ENCODE results near the gene TMEM140. TPM values are rescaled to one million over a fixed set of nuclear protein-coding genes. Genes with fewer than 3 reads are reported as not detected.
"Not testable (repeated sequence)": the region's sequence is repeated elsewhere in the genome, so short reads cannot be mapped to it uniquely, and the experiment has no call there.

The TMEM140 gene
- total RNA-seq, 4 donors from 2014 or later, result 116 to 179 (median 145) TPM

GRCh38 chr7:135171581-135172291, 23.9 kb downstream of the TMEM140 start:
- H3K4me1 ChIP-seq, result peaks cover 40 to 46% of the 10 kb centered on the region in 2 donors
- peak; percentile 44 to 51 for TF ChIP-seq POLR2A (IDR thresholded peaks at IDR 0.05)
- H3K4me3 ChIP-seq, result peak overlapping the region; percentile 26 to 75 (median 66)
- ATAC-seq (peak; percentile 26 to 54), DNase-seq (peak; percentile 82 to 94)
- intact Hi-C loops (cut with DNase I; ENCODE audit: low total_unique reads), result loop anchor here (2.0 to 5.0 kb wide), 2 partner anchors 39 to 479 kb away; partner anchors contain the start of gene WDR91
- H3K9me3 ChIP-seq; in situ Hi-C loops (cut with MboI; ENCODE audit: low sequenced_read_pairs in 4 of 4); H3K27me3 ChIP-seq: not testable (repeated sequence)
- peak overlapping the region; percentile 93 to 97 (median 96) for H3K27ac ChIP-seq
- peaks cover 0 to 20% of the 10 kb centered on the region in 2 donors for H3K36me3 ChIP-seq

- in situ Hi-C loops (cut with MboI; ENCODE audit: low sequenced_read_pairs in 4 of 4); H3K9me3 ChIP-seq; H3K27ac ChIP-seq; DNase-seq; H3K4me3 ChIP-seq; ATAC-seq; H3K27me3 ChIP-seq: not testable (repeated sequence)
- Histone ChIP-seq H3K4me1 (peaks cover 21 to 24% of the 10 kb centered on the region in 2 donors), H3K36me3 (peaks cover 0 to 26% of the 10 kb centered on the region in 2 donors)
- intact Hi-C loops (cut with DNase I; ENCODE audit: low total_unique reads), result loop anchor here (5.0 kb wide), 1 partner anchor 482 kb away; no protein-coding TSS in a partner anchor
Measured at GRCh38 chr7:135173916-135174315, 26.0 kb downstream of the TMEM140 start.

GRCh38 chr7:135174941-135175340, 27.1 kb downstream of the TMEM140 start:
- ATAC-seq (no peak), DNase-seq (no peak)
- TF ChIP-seq CTCF (IDR thresholded peaks at IDR 0.05 in 4 of 5, conservative IDR thresholded peaks at IDR 0.05 in 1 of 5), result no peak
- no peak for TF ChIP-seq POLR2A (IDR thresholded peaks at IDR 0.05)
- intact Hi-C loops (cut with DNase I; ENCODE audit: low total_unique reads) (loop anchor here (5.0 kb wide), 1 partner anchor 483 kb away; no protein-coding TSS in a partner anchor), in situ Hi-C loops (cut with MboI; ENCODE audit: low sequenced_read_pairs in 4 of 4) (loop anchor here in 2 of 4 donors (25.0 kb wide), 2 partner anchors 188 to 513 kb away; partner anchors contain the start of gene AGBL3 (in 1 of the 2))
- peaks cover 11 to 14% of the 10 kb centered on the region in 2 donors for H3K4me1 ChIP-seq
- H3K36me3 ChIP-seq, result peaks cover 0 to 36% of the 10 kb centered on the region in 2 donors
- no peaks in the 10 kb centered on the region for H3K27me3 ChIP-seq
- H3K9me3 ChIP-seq, result no peaks in the 10 kb centered on the region
- no peak overlapping the region for H3K27ac ChIP-seq
- no peak overlapping the region for H3K4me3 ChIP-seq

DNA sequence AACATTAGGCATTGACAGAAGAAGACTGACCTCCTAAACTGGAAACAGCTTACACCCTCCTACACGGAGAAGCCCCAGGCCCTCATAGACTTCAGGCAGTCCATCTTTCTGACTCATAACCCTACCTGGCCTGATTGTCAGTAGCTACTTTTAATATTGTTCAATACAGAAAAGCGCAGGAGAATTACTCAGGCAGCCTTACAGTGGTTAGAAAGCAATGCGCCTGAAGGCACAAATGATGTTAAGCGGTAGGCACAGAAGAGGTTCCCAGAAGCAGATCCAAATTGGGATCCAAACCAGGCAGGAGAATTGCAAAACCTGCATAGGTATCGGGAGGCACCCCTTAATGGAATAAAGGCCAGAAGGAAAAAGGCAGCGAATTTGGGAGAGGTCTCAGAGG, 28.1 kb downstream of the TMEM140 start:
- in situ Hi-C loops (cut with MboI; ENCODE audit: low sequenced_read_pairs in 4 of 4), result loop anchor here in 2 of 4 donors (25.0 kb wide), 2 partner anchors 189 to 514 kb away; partner anchors contain the start of gene AGBL3 (in 1 of the 2)
- Histone ChIP-seq H3K27ac (no peak overlapping the region), H3K4me1 (peaks cover 11 to 12% of the 10 kb centered on the region in 2 donors), H3K9me3 (peaks cover 0 to 5% (median 0%) of the 10 kb centered on the region in 3 donors), H3K36me3 (peaks cover 0 to 46% of the 10 kb centered on the region in 2 donors), H3K4me3 (no peak overlapping the region), H3K27me3 (no peaks in the 10 kb centered on the region)
- DNase-seq, result no peak
- intact Hi-C loops (cut with DNase I; ENCODE audit: low total_unique reads), result no loop called here
- TF ChIP-seq POLR2A (IDR thresholded peaks at IDR 0.05) (no peak), CTCF (IDR thresholded peaks at IDR 0.05 in 4 of 5, conservative IDR thresholded peaks at IDR 0.05 in 1 of 5) (no peak)
- no peak for ATAC-seq

DNA sequence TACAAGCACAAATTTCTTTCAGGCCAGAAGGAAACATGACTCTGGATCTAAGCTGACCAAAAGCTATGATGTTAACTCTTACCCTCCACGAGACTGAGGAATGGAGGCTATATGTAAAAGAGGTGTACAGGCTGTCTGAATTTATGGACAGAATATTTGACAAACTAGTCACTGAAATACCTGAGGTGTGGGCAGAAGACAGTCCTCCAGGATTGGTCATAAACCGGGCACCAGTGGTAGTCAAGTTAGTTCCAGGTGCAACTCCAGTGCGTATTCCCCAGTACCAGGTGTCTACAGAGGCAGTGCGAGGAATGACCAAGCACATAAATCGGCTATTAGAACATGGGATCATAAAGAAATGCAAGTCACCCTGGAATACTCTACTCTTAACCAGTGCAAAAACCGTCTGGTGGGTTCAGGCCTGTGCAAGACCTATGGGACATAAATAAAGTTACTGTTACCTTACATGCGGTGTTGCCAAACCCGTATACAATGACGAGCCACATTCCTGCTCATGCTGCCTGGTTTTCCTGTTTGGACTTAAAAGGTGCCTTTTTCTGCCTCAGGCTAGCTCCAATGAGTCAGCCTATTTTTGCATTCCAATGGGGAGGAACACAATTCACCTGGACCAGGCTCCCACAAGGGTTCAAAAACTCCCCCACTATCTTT, 29.3 kb downstream of the TMEM140 start:
- Histone ChIP-seq H3K4me1 (peaks cover under 1 to 2% of the 10 kb centered on the region in 2 donors), H3K27me3 (no peaks in the 10 kb centered on the region), H3K4me3 (no peak overlapping the region), H3K27ac (no peak overlapping the region), H3K36me3 (peaks cover 0 to 58% of the 10 kb centered on the region in 2 donors), H3K9me3 (peaks cover 0 to 7% (median 0%) of the 10 kb centered on the region in 3 donors)
- TF ChIP-seq CTCF (IDR thresholded peaks at IDR 0.05 in 4 of 5, conservative IDR thresholded peaks at IDR 0.05 in 1 of 5) (no peak), POLR2A (IDR thresholded peaks at IDR 0.05) (no peak)
- intact Hi-C loops (cut with DNase I; ENCODE audit: low total_unique reads), result no loop called here
- in situ Hi-C loops (cut with MboI; ENCODE audit: low sequenced_read_pairs in 4 of 4), result loop anchor here in 2 of 4 donors (25.0 kb wide), 2 partner anchors 190 to 515 kb away; partner anchors contain the start of gene AGBL3 (in 1 of the 2)
- DNase-seq (no peak), ATAC-seq (no peak)

Data from gastrocnemius medialis (tissue), 4 donors.